ENCODE results near the gene TXNRD2.

TXNRD2 gene

DNA sequence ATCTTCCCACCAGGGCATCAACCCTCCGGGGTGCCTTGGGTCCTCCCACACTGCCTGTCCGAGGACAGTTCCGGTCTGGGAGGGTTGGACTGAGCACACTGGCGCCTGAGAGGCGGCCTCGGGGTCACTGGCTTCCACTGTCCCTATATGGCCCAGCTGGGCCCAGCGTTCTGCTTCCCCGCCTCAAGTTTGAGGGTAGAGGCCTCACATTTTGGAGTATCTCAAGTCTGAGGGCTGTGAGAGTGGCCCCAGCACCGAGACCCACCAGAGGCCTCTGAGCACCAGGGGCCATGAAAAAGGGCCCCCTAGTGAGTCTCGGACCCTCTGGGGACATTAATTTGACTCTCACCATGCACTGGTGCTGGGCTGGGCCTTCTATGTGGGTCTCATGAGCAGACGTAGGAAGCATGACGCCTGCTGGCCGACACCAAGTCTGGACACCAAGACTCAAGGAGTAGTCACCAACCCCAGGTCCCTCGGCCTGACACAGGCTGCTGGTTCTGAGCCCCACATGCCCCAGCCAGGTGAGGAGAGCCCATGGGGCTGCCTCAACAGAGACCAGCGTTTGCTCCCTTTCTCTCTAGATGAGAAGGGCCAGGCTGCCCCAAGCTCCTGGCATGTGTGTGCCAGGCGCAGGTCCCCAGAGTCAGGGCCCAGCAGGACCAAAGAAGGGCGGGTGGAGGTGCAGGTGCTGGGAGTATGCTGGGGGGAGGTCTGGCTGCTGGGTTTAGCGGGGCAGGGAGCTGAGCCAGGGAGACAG is 47.5 kb upstream of the TXNRD2 start:
- Histone ChIP-seq H3K27me3 (ENCODE audit: insufficient read depth, poor library complexity, severe bottlenecking) (no peaks in the 10 kb centered on the region), H3K27ac (ENCODE audit: poor library complexity, severe bottlenecking) (no peak overlapping the region), H3K4me3 (ENCODE audit: severe bottlenecking) (no peak overlapping the region), H3K4me1 (ENCODE audit: insufficient read depth, poor library complexity, severe bottlenecking) (peaks cover 7% of the 10 kb centered on the region), H3K9me3 (ENCODE audit: severe bottlenecking) (no peaks in the 10 kb centered on the region), H3K36me3 (ENCODE audit: low read depth) (no peaks in the 10 kb centered on the region)
- DNase-seq (ENCODE audit: low spot score) (no peak), ATAC-seq (ENCODE audit: low read depth) (no peak)
- TF ChIP-seq, protein P1, sequence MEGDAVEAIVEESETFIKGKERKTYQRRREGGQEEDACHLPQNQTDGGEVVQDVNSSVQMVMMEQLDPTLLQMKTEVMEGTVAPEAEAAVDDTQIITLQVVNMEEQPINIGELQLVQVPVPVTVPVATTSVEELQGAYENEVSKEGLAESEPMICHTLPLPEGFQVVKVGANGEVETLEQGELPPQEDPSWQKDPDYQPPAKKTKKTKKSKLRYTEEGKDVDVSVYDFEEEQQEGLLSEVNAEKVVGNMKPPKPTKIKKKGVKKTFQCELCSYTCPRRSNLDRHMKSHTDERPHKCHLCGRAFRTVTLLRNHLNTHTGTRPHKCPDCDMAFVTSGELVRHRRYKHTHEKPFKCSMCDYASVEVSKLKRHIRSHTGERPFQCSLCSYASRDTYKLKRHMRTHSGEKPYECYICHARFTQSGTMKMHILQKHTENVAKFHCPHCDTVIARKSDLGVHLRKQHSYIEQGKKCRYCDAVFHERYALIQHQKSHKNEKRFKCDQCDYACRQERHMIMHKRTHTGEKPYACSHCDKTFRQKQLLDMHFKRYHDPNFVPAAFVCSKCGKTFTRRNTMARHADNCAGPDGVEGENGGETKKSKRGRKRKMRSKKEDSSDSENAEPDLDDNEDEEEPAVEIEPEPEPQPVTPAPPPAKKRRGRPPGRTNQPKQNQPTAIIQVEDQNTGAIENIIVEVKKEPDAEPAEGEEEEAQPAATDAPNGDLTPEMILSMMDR (IDR thresholded peaks at IDR 0.05; ENCODE audit: poor library complexity, severe bottlenecking): no peak

DNA sequence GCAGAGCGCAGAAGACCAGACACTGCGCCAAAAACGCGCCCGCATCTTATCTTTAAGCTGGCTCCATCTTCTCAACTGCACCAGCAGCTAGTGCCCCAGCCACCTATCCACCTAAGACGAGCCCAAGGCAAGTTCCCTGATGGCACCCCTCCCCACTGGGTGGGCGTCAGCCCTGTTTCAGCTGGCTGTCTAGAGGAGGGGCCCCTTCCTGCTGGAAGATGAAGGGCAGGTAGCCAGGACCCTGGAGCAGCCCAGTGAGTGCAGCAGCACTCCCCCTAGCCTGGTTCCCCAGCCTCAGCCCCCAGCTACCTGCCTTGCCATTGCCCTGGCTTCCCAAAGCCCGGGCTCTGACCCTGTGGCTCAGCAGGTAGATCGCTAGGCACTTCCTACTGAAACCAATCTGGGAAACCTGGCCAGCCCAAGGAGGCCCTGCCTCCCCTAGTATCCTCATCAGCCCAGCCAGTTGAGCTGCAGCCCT is 46.8 kb upstream of the TXNRD2 start:
- Histone ChIP-seq H3K36me3 (ENCODE audit: low read depth) (no peaks in the 10 kb centered on the region), H3K9me3 (ENCODE audit: severe bottlenecking) (no peaks in the 10 kb centered on the region), H3K4me1 (ENCODE audit: insufficient read depth, poor library complexity, severe bottlenecking) (peaks cover 15% of the 10 kb centered on the region), H3K4me3 (ENCODE audit: severe bottlenecking) (no peak overlapping the region), H3K27me3 (ENCODE audit: insufficient read depth, poor library complexity, severe bottlenecking) (no peaks in the 10 kb centered on the region), H3K27ac (ENCODE audit: poor library complexity, severe bottlenecking) (no peak overlapping the region)
- ATAC-seq (ENCODE audit: low read depth): no peak
- DNase-seq (ENCODE audit: low spot score): no peak
- TF ChIP-seq, protein P1 (IDR thresholded peaks at IDR 0.05; ENCODE audit: poor library complexity, severe bottlenecking): no peak

DNA sequence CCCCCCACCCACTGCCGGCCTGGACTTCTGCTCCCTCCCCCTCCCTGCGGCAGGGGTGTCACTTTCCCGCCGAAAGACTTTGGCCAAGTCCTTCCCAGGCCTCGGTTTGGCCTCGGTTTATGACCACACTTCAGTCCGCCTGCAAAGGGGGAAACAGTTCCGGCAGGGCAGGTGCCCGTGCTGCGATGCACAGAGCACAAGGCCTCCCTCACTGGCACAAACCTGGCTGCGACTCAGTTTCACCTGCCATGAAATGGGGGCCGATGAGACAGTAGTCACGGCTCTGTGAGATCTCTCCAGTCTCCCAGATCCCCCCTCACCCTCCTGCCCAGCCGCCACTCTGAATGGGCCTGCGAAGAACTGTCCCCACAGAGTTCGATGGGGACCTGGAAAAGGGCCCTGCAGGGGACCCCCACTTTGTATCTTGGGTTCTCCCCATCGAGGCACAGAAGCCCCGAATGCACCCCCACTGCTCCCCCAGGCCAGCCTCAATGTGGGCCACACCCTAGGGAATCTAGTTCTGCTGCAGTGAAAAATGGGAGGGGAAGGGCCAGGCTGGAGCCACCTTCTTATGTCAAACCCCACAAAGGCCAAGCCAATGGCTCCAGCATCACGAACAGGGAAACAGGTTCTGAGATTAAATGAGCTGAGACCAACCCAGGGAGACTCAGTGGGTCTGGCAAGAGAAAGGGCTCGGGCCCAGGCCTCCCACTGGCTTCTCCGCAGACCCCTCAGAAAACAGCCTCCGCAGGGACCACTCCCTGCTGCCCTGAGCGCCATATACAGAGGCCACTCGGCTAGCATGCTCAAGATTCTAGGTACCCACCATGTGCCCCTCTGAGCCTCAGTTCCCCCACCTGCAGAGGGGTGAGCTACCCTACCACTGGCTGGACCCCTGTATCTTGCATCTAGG is 46.0 kb upstream of the TXNRD2 start:
- H3K4me3 ChIP-seq (ENCODE audit: severe bottlenecking): no peak overlapping the region
- no peaks in the 10 kb centered on the region for H3K9me3 ChIP-seq (ENCODE audit: severe bottlenecking)
- no peak for DNase-seq (ENCODE audit: low spot score)
- ATAC-seq (ENCODE audit: low read depth): no peak
- TF ChIP-seq, protein P1 (IDR thresholded peaks at IDR 0.05; ENCODE audit: poor library complexity, severe bottlenecking): no peak
- no peaks in the 10 kb centered on the region for H3K27me3 ChIP-seq (ENCODE audit: insufficient read depth, poor library complexity, severe bottlenecking)
- no peak overlapping the region for H3K27ac ChIP-seq (ENCODE audit: poor library complexity, severe bottlenecking)
- H3K4me1 ChIP-seq (ENCODE audit: insufficient read depth, poor library complexity, severe bottlenecking): peaks cover 22% of the 10 kb centered on the region
- H3K36me3 ChIP-seq (ENCODE audit: low read depth): no peaks in the 10 kb centered on the region

DNA sequence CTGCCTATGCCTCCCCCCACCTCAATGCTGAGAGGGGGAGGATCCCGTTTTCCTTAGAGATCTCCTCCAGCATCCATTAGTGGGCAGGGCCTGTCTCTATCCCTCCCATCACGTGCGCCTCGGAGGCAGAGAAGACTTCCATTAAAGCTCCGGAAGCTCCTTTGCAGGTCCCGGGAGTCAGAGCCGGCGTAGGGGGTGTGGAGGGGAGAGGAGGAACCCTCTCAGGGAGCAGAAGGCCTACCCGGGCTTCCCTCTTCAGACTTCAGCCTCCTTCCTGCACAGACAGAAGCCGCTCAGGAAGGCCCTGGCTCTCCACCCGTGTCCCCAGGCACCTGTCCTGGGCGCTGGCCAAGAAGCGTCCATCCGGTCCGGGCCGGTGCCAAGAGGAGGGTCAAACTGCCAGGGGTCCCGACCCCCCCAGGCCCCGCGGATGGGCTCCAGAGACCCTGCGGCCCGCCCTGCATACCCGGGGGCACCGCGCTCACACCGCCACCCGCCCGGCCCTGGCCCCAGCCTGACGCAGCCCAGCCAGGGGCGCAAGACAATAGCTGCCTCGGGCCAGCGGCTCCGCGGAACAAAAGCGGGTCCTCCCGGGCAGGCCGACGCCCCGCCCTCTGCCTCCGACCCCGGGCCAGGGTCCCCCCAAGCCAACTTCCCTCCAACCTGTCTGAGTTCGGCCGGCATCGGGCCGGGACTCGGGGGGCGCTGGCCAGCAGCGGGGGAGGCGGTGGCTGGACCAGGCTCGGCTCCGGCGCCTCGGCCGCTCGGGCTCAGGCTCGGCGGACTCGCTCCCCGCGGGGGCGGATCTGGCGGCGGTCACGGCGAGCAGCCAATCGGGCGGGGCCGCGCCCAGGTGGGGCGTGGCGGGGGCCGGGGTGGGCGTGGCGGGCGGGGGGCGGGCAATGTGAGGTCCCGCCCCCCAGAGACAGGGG is 45.1 kb upstream of the TXNRD2 start:
- Histone ChIP-seq H3K4me3 (ENCODE audit: severe bottlenecking) (peak overlapping the region; percentile 57), H3K4me1 (ENCODE audit: insufficient read depth, poor library complexity, severe bottlenecking) (peaks cover 23% of the 10 kb centered on the region), H3K9me3 (ENCODE audit: severe bottlenecking) (no peaks in the 10 kb centered on the region), H3K27me3 (ENCODE audit: insufficient read depth, poor library complexity, severe bottlenecking) (no peaks in the 10 kb centered on the region), H3K27ac (ENCODE audit: poor library complexity, severe bottlenecking) (peak overlapping the region; percentile 33), H3K36me3 (ENCODE audit: low read depth) (no peaks in the 10 kb centered on the region)
- DNase-seq (ENCODE audit: low spot score) (no peak), ATAC-seq (ENCODE audit: low read depth) (peak; percentile 69)
- TF ChIP-seq, protein P1 (IDR thresholded peaks at IDR 0.05; ENCODE audit: poor library complexity, severe bottlenecking): no peak
